ENCODE data around the gene BMP5.

BMP5 gene

GRCh38 chr6:55874316-55874715 lies 1.1 kb downstream of the BMP5 start:
- TF ChIP-seq YY1 (IDR thresholded peaks at IDR 0.05; ENCODE audit: insufficient read depth, insufficient read length) (no peak), SUZ12 (IDR thresholded peaks at IDR 0.05; ENCODE audit: extremely low read depth, insufficient read depth, insufficient read length) (no peak), ZNF274 (IDR thresholded peaks at IDR 0.05; ENCODE audit: low read depth, low read length) (no peak)

GRCh38 chr6:55872866-55873265 lies 2.5 kb downstream of the BMP5 start:
- Histone ChIP-seq H3K9me3 (ENCODE audit: insufficient read depth, low read length) (no peaks in the 10 kb centered on the region), H3K4me1 (ENCODE audit: insufficient read depth, insufficient read length) (no peaks in the 10 kb centered on the region), H3K36me3 (ENCODE audit: insufficient read depth, insufficient read length, low read length) (no peaks in the 10 kb centered on the region), H3K27me3 (ENCODE audit: insufficient read depth, insufficient read length) (no peaks in the 10 kb centered on the region), H3K9ac (ENCODE audit: insufficient read length, low read depth) (no peak overlapping the region), H3K4me3 (ENCODE audit: insufficient read length, low read depth) (no peak overlapping the region)
- TF ChIP-seq ZNF274 (IDR thresholded peaks at IDR 0.05; ENCODE audit: low read depth, low read length) (no peak), SUZ12 (IDR thresholded peaks at IDR 0.05; ENCODE audit: extremely low read depth, insufficient read depth, insufficient read length) (no peak), YY1 (IDR thresholded peaks at IDR 0.05; ENCODE audit: insufficient read depth, insufficient read length) (no peak)
- DNase-seq (ENCODE audit: low read depth, low spot score) = no peak

More at GRCh38 chr6:55874316-55874715, 1.1 kb downstream of the BMP5 start:
- H3K9ac ChIP-seq (ENCODE audit: insufficient read length, low read depth) = no peak overlapping the region
- no peaks in the 10 kb centered on the region for H3K9me3 ChIP-seq (ENCODE audit: insufficient read depth, low read length)
- no peaks in the 10 kb centered on the region for H3K36me3 ChIP-seq (ENCODE audit: insufficient read depth, insufficient read length, low read length)
- no peak for DNase-seq (ENCODE audit: low read depth, low spot score)
- H3K4me3 ChIP-seq (ENCODE audit: insufficient read length, low read depth) = no peak overlapping the region
- no peaks in the 10 kb centered on the region for H3K27me3 ChIP-seq (ENCODE audit: insufficient read depth, insufficient read length)
- no peaks in the 10 kb centered on the region for H3K4me1 ChIP-seq (ENCODE audit: insufficient read depth, insufficient read length)

- Histone ChIP-seq H3K9me3 (ENCODE audit: insufficient read depth, low read length) (no peaks in the 10 kb centered on the region), H3K27me3 (ENCODE audit: insufficient read depth, insufficient read length) (no peaks in the 10 kb centered on the region), H3K4me3 (ENCODE audit: insufficient read length, low read depth) (no peak overlapping the region), H3K9ac (ENCODE audit: insufficient read length, low read depth) (no peak overlapping the region), H3K36me3 (ENCODE audit: insufficient read depth, insufficient read length, low read length) (no peaks in the 10 kb centered on the region), H3K4me1 (ENCODE audit: insufficient read depth, insufficient read length) (no peaks in the 10 kb centered on the region)
- DNase-seq (ENCODE audit: low read depth, low spot score) = no peak
- TF ChIP-seq YY1 (IDR thresholded peaks at IDR 0.05; ENCODE audit: insufficient read depth, insufficient read length) = no peak
- no peak for TF ChIP-seq SUZ12 (IDR thresholded peaks at IDR 0.05; ENCODE audit: extremely low read depth, insufficient read depth, insufficient read length)
- no peak for TF ChIP-seq ZNF274 (IDR thresholded peaks at IDR 0.05; ENCODE audit: low read depth, low read length)
These were observed 5.1 kb downstream of the BMP5 start for GRCh38 chr6:55870181-55870813.

GRCh38 chr6:55869674-55870073 lies 5.7 kb downstream of the BMP5 start:
- TF ChIP-seq YY1 (IDR thresholded peaks at IDR 0.05; ENCODE audit: insufficient read depth, insufficient read length) (no peak), ZNF274 (IDR thresholded peaks at IDR 0.05; ENCODE audit: low read depth, low read length) (no peak), SUZ12 (IDR thresholded peaks at IDR 0.05; ENCODE audit: extremely low read depth, insufficient read depth, insufficient read length) (no peak)
- no peaks in the 10 kb centered on the region for H3K9me3 ChIP-seq (ENCODE audit: insufficient read depth, low read length)
- no peaks in the 10 kb centered on the region for H3K4me1 ChIP-seq (ENCODE audit: insufficient read depth, insufficient read length)
- H3K9ac ChIP-seq (ENCODE audit: insufficient read length, low read depth) = no peak overlapping the region
- DNase-seq (ENCODE audit: low read depth, low spot score) = no peak
- H3K4me3 ChIP-seq (ENCODE audit: insufficient read length, low read depth) = no peak overlapping the region
- no peaks in the 10 kb centered on the region for H3K36me3 ChIP-seq (ENCODE audit: insufficient read depth, insufficient read length, low read length)
- no peaks in the 10 kb centered on the region for H3K27me3 ChIP-seq (ENCODE audit: insufficient read depth, insufficient read length)

- TF ChIP-seq YY1 (IDR thresholded peaks at IDR 0.05; ENCODE audit: insufficient read depth, insufficient read length) (no peak), SUZ12 (IDR thresholded peaks at IDR 0.05; ENCODE audit: extremely low read depth, insufficient read depth, insufficient read length) (no peak), ZNF274 (IDR thresholded peaks at IDR 0.05; ENCODE audit: low read depth, low read length) (no peak)
- H3K4me3 ChIP-seq (ENCODE audit: insufficient read length, low read depth) = no peak overlapping the region
- no peaks in the 10 kb centered on the region for H3K9me3 ChIP-seq (ENCODE audit: insufficient read depth, low read length)
- no peaks in the 10 kb centered on the region for H3K36me3 ChIP-seq (ENCODE audit: insufficient read depth, insufficient read length, low read length)
- no peaks in the 10 kb centered on the region for H3K27me3 ChIP-seq (ENCODE audit: insufficient read depth, insufficient read length)
- H3K9ac ChIP-seq (ENCODE audit: insufficient read length, low read depth) = no peak overlapping the region
- H3K4me1 ChIP-seq (ENCODE audit: insufficient read depth, insufficient read length) = no peaks in the 10 kb centered on the region
- no peak for DNase-seq (ENCODE audit: low read depth, low spot score)
These were observed 6.5 kb downstream of the BMP5 start for GRCh38 chr6:55868771-55869479.

GRCh38 chr6:55868176-55868575 lies 7.2 kb downstream of the BMP5 start:
- DNase-seq (ENCODE audit: low read depth, low spot score) = no peak
- no peaks in the 10 kb centered on the region for H3K36me3 ChIP-seq (ENCODE audit: insufficient read depth, insufficient read length, low read length)
- no peaks in the 10 kb centered on the region for H3K27me3 ChIP-seq (ENCODE audit: insufficient read depth, insufficient read length)
- TF ChIP-seq ZNF274 (IDR thresholded peaks at IDR 0.05; ENCODE audit: low read depth, low read length) = no peak
- TF ChIP-seq YY1 (IDR thresholded peaks at IDR 0.05; ENCODE audit: insufficient read depth, insufficient read length) = no peak
- no peak for TF ChIP-seq SUZ12 (IDR thresholded peaks at IDR 0.05; ENCODE audit: extremely low read depth, insufficient read depth, insufficient read length)
- no peaks in the 10 kb centered on the region for H3K9me3 ChIP-seq (ENCODE audit: insufficient read depth, low read length)
- H3K9ac ChIP-seq (ENCODE audit: insufficient read length, low read depth) = no peak overlapping the region
- H3K4me3 ChIP-seq (ENCODE audit: insufficient read length, low read depth) = no peak overlapping the region
- H3K4me1 ChIP-seq (ENCODE audit: insufficient read depth, insufficient read length) = no peaks in the 10 kb centered on the region

GRCh38 chr6:55866128-55866527 lies 9.3 kb downstream of the BMP5 start:
- DNase-seq (ENCODE audit: low read depth, low spot score) = no peak
- H3K9ac ChIP-seq (ENCODE audit: insufficient read length, low read depth) = no peak overlapping the region
- H3K4me1 ChIP-seq (ENCODE audit: insufficient read depth, insufficient read length) = no peaks in the 10 kb centered on the region

More at GRCh38 chr6:55866128-55866527, 9.3 kb downstream of the BMP5 start:
- Histone ChIP-seq H3K9me3 (ENCODE audit: insufficient read depth, low read length) (no peaks in the 10 kb centered on the region), H3K36me3 (ENCODE audit: insufficient read depth, insufficient read length, low read length) (no peaks in the 10 kb centered on the region), H3K27me3 (ENCODE audit: insufficient read depth, insufficient read length) (no peaks in the 10 kb centered on the region), H3K4me3 (ENCODE audit: insufficient read length, low read depth) (no peak overlapping the region)
- TF ChIP-seq ZNF274 (IDR thresholded peaks at IDR 0.05; ENCODE audit: low read depth, low read length) = no peak
- TF ChIP-seq YY1 (IDR thresholded peaks at IDR 0.05; ENCODE audit: insufficient read depth, insufficient read length) = no peak
- TF ChIP-seq SUZ12 (IDR thresholded peaks at IDR 0.05; ENCODE audit: extremely low read depth, insufficient read depth, insufficient read length) = no peak

All from NT2/D1 (cell line).